Measurements from ENCODE around the gene EAF2. TPM values are rescaled to one million over a fixed set of nuclear protein-coding genes. Genes with fewer than 3 reads are reported as not detected.
A peak's percentile ranks its signal among the peaks of the same experiment; 100 is the strongest.

Gene EAF2
- polyA plus RNA-seq, 1 experiment = 2.5 TPM

- H3K27ac ChIP-seq (ENCODE audit: low read depth, low read length) = no peak overlapping the region
- POLR2A ChIA-PET = no interaction called here
- CTCF ChIA-PET = interaction anchor here (0.6 kb wide), 1 partner anchor 12 kb away, joined by 3 read pairs; no protein-coding TSS in a partner anchor
- no peak for TF ChIP-seq CTCF (IDR thresholded peaks at IDR 0.05; ENCODE audit: low read depth, low read length)
- DNase-seq (ENCODE audit: low read depth, low spot score) = no peak
- no peak overlapping the region for H3K4me3 ChIP-seq (ENCODE audit: low read depth, low read length)
- H3K9me3 ChIP-seq (ENCODE audit: control insufficient read depth, insufficient read depth, low read length) = no peaks in the 10 kb centered on the region
- no peaks in the 10 kb centered on the region for H3K27me3 ChIP-seq (ENCODE audit: control insufficient read depth, insufficient read depth, low read length)
Measured at GRCh38 chr3:121870717-121871116, 35.7 kb downstream of the EAF2 start.

- TF ChIP-seq CTCF (IDR thresholded peaks at IDR 0.05; ENCODE audit: low read depth, low read length) = no peak
- Histone ChIP-seq H3K27ac (ENCODE audit: low read depth, low read length) (no peak overlapping the region), H3K27me3 (ENCODE audit: control insufficient read depth, insufficient read depth, low read length) (no peaks in the 10 kb centered on the region), H3K4me3 (ENCODE audit: low read depth, low read length) (no peak overlapping the region), H3K9me3 (ENCODE audit: control insufficient read depth, insufficient read depth, low read length) (no peaks in the 10 kb centered on the region)
- ChIA-PET POLR2A (no interaction called here), CTCF (no interaction called here)
- DNase-seq (ENCODE audit: low read depth, low spot score) = no peak
Measured at GRCh38 chr3:121871430-121871829, 36.4 kb downstream of the EAF2 start.

GRCh38 chr3:121878411-121878810 lies 43.4 kb downstream of the EAF2 start:
- Histone ChIP-seq H3K4me3 (ENCODE audit: low read depth, low read length) (no peak overlapping the region), H3K9me3 (ENCODE audit: control insufficient read depth, insufficient read depth, low read length) (no peaks in the 10 kb centered on the region), H3K27me3 (ENCODE audit: control insufficient read depth, insufficient read depth, low read length) (no peaks in the 10 kb centered on the region), H3K27ac (ENCODE audit: low read depth, low read length) (no peak overlapping the region)
- no peak for DNase-seq (ENCODE audit: low read depth, low spot score)
- no peak for TF ChIP-seq CTCF (IDR thresholded peaks at IDR 0.05; ENCODE audit: low read depth, low read length)
- CTCF ChIA-PET = no interaction called here
- POLR2A ChIA-PET = no interaction called here

- ChIA-PET CTCF (interaction anchor here (0.7 to 2.0 kb wide), 2 partner anchors 9 to 374 kb away, joined by 3 to 8 read pairs; no protein-coding TSS in a partner anchor), POLR2A (no interaction called here)
- Histone ChIP-seq H3K4me3 (ENCODE audit: low read depth, low read length) (no peak overlapping the region), H3K27ac (ENCODE audit: low read depth, low read length) (no peak overlapping the region), H3K9me3 (ENCODE audit: control insufficient read depth, insufficient read depth, low read length) (no peaks in the 10 kb centered on the region), H3K27me3 (ENCODE audit: control insufficient read depth, insufficient read depth, low read length) (no peaks in the 10 kb centered on the region)
- no peak for DNase-seq (ENCODE audit: low read depth, low spot score)
- peak; percentile 45; the same call in 1 of the 2 replicates for TF ChIP-seq CTCF (IDR thresholded peaks at IDR 0.05; ENCODE audit: low read depth, low read length)
Measured at GRCh38 chr3:121883507-121883906, 48.5 kb downstream of the EAF2 start.

- DNase-seq (ENCODE audit: low read depth, low spot score) = no peak
- no peak for TF ChIP-seq CTCF (IDR thresholded peaks at IDR 0.05; ENCODE audit: low read depth, low read length)
- no peak overlapping the region for H3K4me3 ChIP-seq (ENCODE audit: low read depth, low read length)
- H3K27me3 ChIP-seq (ENCODE audit: control insufficient read depth, insufficient read depth, low read length) = no peaks in the 10 kb centered on the region
- H3K27ac ChIP-seq (ENCODE audit: low read depth, low read length) = no peak overlapping the region
- ChIA-PET CTCF (no interaction called here), POLR2A (no interaction called here)
- H3K9me3 ChIP-seq (ENCODE audit: control insufficient read depth, insufficient read depth, low read length) = no peaks in the 10 kb centered on the region
Measured at GRCh38 chr3:121885386-121885785, 50.4 kb downstream of the EAF2 start.
